DND-41 (cell line): Measurements from ENCODE around the gene CEP85.

Experiments
- ATAC-seq: fragments of 200-7000 bp; cut with Tn5 transposase; 3 replicates; pipeline ENCODE4 v1.9.1; 2021; ENCODE audit warnings: low read depth; ENCODE audit not compliant: insufficient read depth
- DNase-seq: peaks from one replicate; pipeline ENCODE4 v3.0.0-alpha.2; 2020
- H2AFZ ChIP-seq: 2 replicates; pipeline ENCODE4 v1.6.0; 2012; ENCODE audit warnings: low read depth, low read length
- H3K27ac ChIP-seq: 2 replicates; pipeline ENCODE4 v1.5.1; 2012; ENCODE audit warnings: low read length, inconsistent platforms
- H3K27me3 ChIP-seq: fragments of 200-600 bp; sonication (generic); 2 replicates; pipeline ENCODE4 v1.6.0; 2012; ENCODE audit warnings: low read length, mild to moderate bottlenecking, inconsistent platforms; ENCODE audit not compliant: insufficient read depth, poor library complexity
- H3K36me3 ChIP-seq: 2 replicates; pipeline ENCODE4 v1.5.1; 2012; ENCODE audit warnings: low read length, inconsistent platforms; ENCODE audit not compliant: insufficient read depth
- H3K4me1 ChIP-seq: 2 replicates; pipeline ENCODE4 v1.5.1; 2012; ENCODE audit warnings: mild to moderate bottlenecking, low read length; ENCODE audit not compliant: insufficient read depth
- H3K4me2 ChIP-seq: 2 replicates; pipeline ENCODE4 v1.6.0; 2012; ENCODE audit warnings: mild to moderate bottlenecking, moderate library complexity, low read length, inconsistent platforms; ENCODE audit not compliant: insufficient read depth
- H3K4me3 ChIP-seq, 2 experiments: fragments of 200-600 bp in 1 of 2; shearing (Covaris generic) in 1 of 2; 2 replicates each; pipeline ENCODE4 v1.5.1; 2012 to 2016; ENCODE audit warnings: inconsistent platforms in 2 of 2, low read length in 2 of 2, mild to moderate bottlenecking in 2 of 2, low read depth in 1 of 2, moderate library complexity in 1 of 2
- H3K79me2 ChIP-seq: 2 replicates; pipeline ENCODE4 v1.6.0; 2012; ENCODE audit warnings: low read length, inconsistent platforms; ENCODE audit not compliant: insufficient read depth
- H3K9ac ChIP-seq: 2 replicates; pipeline ENCODE4 v1.6.0; 2012; ENCODE audit warnings: low read depth, mild to moderate bottlenecking, inconsistent platforms, low read length, moderate library complexity
- H3K9me3 ChIP-seq: 2 replicates; pipeline ENCODE4 v1.5.1; 2012; ENCODE audit warnings: low read length, moderate library complexity, mild to moderate bottlenecking, inconsistent platforms; ENCODE audit not compliant: insufficient read depth, severe bottlenecking
- H4K20me1 ChIP-seq: 2 replicates; pipeline ENCODE4 v1.6.0; 2012; ENCODE audit warnings: low read length; ENCODE audit not compliant: insufficient read depth
- EZH2 ChIP-seq: IDR thresholded peaks from 3 replicates; pipeline ENCODE4 v1.6.1; 2012; ENCODE audit warnings: borderline replicate concordance, low read depth, mild to moderate bottlenecking, moderate library complexity, low read length, inconsistent platforms; ENCODE audit not compliant: severe bottlenecking
- TF ChIP-seq, protein P1 (sequence below): IDR thresholded peaks from 2 replicates; pipeline ENCODE4 v1.5.1; 2012; ENCODE audit warnings: borderline replicate concordance, low read length, moderate library complexity, mild to moderate bottlenecking; ENCODE audit not compliant: poor library complexity, severe bottlenecking; ENCODE audit errors: extremely low read depth

Gene CEP85

DNA sequence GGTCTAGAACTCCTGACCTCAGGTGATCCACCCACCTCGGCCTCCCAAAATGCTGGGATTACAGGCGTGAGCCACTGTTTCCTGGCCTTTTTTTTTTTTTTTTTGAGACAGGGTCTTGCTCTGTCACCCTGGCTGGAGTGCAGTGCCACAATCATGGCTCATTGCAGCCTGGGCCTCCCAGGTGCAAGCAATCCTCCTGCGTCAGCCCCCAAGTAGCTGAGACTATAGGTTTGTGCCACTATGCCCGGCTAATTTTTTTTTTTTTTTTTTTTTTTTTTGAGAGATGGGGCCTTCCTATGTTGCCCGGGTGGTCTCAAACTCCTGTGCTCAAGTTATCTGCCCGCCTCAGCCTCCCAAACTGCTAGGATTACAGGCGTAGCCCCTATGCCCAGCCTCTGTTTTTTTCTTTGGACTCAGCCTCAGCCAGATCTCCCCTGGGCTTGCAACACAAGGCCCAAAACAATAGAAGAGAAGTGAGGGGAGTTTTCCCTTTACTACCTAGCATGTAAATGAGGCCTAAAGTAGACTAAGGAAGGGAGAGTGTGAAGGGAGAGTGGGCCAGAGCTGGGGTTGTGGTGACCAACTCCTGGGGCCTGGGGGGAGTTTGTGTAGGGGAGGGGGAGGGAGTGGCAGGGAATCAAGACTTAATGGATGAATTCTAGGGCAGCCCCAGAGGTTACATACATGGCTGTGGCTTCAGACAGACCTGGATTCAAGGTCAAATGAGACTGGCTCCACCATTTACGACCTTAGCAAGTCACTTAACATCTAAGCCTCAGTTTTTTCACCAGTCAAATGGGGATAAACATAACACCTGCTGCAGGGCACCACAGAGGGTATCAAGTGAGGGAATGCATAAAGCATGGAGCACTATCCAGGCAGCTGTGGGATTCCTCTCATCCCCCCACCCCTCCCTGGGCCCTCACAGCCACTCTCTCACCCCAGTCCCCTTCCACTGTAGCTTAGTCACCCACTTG, 82.2 kb downstream of the CEP85 start:
- Histone ChIP-seq H3K27me3 (no peaks in the 10 kb centered on the region), H3K79me2 (no peaks in the 10 kb centered on the region), H3K4me1 (peaks cover 16% of the 10 kb centered on the region), H3K4me2 (no peak overlapping the region), H4K20me1 (no peaks in the 10 kb centered on the region), H2AFZ (no peak overlapping the region), H3K36me3 (no peaks in the 10 kb centered on the region), H3K4me3 (no peak overlapping the region), H3K9ac (no peak overlapping the region), H3K9me3 (no peaks in the 10 kb centered on the region), H3K27ac (no peak overlapping the region)
- TF ChIP-seq, protein P1, sequence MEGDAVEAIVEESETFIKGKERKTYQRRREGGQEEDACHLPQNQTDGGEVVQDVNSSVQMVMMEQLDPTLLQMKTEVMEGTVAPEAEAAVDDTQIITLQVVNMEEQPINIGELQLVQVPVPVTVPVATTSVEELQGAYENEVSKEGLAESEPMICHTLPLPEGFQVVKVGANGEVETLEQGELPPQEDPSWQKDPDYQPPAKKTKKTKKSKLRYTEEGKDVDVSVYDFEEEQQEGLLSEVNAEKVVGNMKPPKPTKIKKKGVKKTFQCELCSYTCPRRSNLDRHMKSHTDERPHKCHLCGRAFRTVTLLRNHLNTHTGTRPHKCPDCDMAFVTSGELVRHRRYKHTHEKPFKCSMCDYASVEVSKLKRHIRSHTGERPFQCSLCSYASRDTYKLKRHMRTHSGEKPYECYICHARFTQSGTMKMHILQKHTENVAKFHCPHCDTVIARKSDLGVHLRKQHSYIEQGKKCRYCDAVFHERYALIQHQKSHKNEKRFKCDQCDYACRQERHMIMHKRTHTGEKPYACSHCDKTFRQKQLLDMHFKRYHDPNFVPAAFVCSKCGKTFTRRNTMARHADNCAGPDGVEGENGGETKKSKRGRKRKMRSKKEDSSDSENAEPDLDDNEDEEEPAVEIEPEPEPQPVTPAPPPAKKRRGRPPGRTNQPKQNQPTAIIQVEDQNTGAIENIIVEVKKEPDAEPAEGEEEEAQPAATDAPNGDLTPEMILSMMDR: no peak
- ATAC-seq (no peak), DNase-seq (no peak)

- ATAC-seq: no peak
- Histone ChIP-seq H4K20me1 (no peaks in the 10 kb centered on the region), H3K4me1 (peaks cover 19% of the 10 kb centered on the region), H3K27me3 (no peaks in the 10 kb centered on the region), H3K4me2 (no peak overlapping the region), H3K36me3 (no peaks in the 10 kb centered on the region), H3K9ac (no peak overlapping the region), H2AFZ (no peak overlapping the region), H3K79me2 (no peaks in the 10 kb centered on the region), H3K27ac (no peak overlapping the region), H3K9me3 (no peaks in the 10 kb centered on the region), H3K4me3 (no peak overlapping the region)
- TF ChIP-seq, protein P1: no peak
- TF ChIP-seq EZH2: no peak
- no peak for DNase-seq
These were observed 83.1 kb downstream of the CEP85 start for GRCh38 chr1:26317146-26317545.

- no peak for TF ChIP-seq EZH2
- TF ChIP-seq, protein P1: no peak
- Histone ChIP-seq H2AFZ (no peak within 1 kb of the TSS), H3K27me3 (no peaks in the 10 kb centered on the region), H3K9me3 (no peaks in the 10 kb centered on the region), H3K4me1 (peaks cover 19% of the 10 kb centered on the region), H3K9ac (no peak within 1 kb of the TSS), H4K20me1 (no peaks in the 10 kb centered on the region), H3K4me3 (no peak within 1 kb of the TSS), H3K36me3 (no peaks in the 10 kb centered on the region), H3K4me2 (no peak within 1 kb of the TSS), H3K27ac (no peak within 1 kb of the TSS), H3K79me2 (no peaks in the 10 kb centered on the region)
- DNase-seq (peak; percentile 60), ATAC-seq (peak; percentile 57)
These were observed 83.8 kb downstream of the CEP85 start, which contains the start of gene CD52 for GRCh38 chr1:26317612-26318337. CD52 (plus strand) TSS chr1:26317958; CDS start chr1:26318018, 60 bp downstream.
